NCI-H69 (cell line): Measurements from ENCODE around the gene PKD2L1.
"Not testable (repeated sequence)": the region's sequence is repeated elsewhere in the genome, so short reads cannot be mapped to it uniquely, and the experiment has no call there.

ENCODE experiments used
- DNase-seq: peaks from one replicate; lab custom pipeline; 2025; lab: John Stamatoyannopoulos, UW

PKD2L1 gene

DNA sequence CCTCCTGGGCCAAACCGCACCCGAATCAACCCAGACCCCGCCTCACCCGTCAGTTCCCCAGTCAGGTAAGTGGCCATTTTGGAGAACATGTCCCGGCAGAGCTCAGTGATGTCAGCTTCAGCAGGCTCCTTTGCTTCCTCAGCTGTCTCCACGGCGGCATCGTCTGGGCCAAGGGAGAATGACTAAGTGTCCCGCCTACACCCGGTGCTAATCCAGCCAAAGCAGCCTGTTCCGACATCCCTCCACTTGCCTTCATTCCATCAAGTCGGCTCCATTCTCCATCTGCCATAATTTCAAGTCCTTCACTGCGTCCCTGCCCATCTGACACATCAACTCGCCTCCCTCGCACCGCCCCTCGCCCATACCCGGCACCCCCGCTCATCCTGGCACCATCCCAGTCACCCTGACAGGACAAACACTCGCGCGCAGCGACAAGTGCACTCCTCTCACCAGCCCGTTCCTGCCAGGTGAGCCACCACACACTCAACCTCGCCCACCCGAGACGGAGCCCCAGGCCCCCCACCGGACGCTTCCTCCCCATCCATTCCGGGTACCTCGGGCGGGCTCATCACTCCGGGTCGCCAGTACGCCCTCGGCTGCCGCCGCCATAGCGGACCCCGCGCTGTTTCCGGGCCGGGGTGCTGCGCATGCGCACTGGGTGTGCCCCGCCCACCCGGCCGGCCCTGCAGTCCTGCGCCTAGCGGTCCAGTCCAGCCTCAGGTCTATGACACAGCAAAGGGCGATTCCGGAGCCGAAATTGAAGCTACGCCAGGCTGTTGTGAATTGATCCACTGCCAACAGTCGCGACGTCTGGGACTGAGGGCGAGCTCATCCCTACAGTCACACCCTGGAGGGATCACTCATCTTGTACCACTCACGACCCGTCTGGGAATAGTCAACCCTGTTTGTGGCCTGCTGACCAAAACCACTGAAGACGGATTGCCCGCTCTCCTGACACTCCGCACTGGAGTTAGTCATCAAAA, 43.7 kb downstream of the PKD2L1 start, which contains the start of gene BLOC1S2:
BLOC1S2 (minus strand) TSS at position 630 of the 983 bp plus-strand sequence; CDS start at position 609, 21 bp downstream.
- peak; percentile 71 for DNase-seq

DNA sequence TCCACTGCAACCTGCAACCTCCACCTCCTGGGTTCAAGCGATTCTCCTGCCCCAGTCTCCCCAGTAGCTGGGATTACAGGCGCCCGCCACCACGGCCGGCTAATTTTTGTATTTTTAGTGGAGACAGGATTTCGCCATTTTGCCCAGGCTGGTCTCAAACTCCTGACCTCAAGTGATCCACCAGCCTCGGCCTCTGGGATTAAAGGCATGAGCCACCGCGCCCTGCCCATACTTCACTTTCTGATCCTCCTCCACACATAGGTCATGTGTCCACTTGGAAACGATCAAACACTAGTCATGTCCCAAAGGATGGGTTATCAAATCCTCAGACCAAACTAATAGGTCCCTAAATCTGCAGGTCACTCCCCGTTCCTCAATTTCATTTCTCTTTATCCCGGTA, 44.7 kb downstream of the PKD2L1 start:
- not testable (repeated sequence) for DNase-seq

DNA sequence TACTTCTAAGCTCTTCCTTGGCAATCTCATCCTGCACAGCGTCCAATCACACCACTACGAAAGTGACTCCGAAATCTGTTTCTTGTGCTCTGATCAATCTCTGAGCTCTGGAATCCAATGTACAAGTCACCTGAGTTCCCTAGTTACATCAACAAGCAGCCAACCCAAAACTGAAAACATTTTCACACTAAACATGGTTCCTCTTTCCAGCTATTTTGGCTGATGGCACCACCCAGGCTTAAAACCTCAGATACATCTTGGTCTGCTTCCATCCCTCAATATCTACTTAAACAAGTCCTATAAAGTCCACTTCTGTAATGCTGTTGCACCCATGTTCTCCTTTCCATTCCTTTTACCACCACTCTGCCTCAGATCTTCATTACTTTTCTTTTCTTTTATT, 47.1 kb downstream of the PKD2L1 start:
- no peak for DNase-seq

DNA sequence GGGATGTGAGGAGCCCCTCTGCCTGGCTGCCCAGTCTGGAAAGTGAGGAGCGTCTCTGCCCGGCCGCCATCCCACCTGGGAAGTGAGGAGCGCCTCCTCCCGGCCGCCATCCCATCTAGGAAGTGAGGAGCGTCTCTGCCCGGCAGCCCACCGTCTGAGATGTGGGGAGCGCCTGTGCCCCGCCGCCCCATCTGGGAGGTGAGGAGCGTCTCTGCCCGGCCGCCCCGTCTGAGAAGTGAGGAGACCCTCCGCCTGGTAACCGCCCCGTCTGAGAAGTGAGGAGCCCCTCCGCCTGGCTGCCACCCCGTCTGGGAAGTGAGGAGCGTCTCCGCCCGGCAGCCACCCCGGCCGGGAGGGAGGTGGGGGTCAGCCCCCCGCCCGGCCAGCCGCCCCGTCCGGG, 53.1 kb downstream of the PKD2L1 start:
- DNase-seq: not testable (repeated sequence)

DNA sequence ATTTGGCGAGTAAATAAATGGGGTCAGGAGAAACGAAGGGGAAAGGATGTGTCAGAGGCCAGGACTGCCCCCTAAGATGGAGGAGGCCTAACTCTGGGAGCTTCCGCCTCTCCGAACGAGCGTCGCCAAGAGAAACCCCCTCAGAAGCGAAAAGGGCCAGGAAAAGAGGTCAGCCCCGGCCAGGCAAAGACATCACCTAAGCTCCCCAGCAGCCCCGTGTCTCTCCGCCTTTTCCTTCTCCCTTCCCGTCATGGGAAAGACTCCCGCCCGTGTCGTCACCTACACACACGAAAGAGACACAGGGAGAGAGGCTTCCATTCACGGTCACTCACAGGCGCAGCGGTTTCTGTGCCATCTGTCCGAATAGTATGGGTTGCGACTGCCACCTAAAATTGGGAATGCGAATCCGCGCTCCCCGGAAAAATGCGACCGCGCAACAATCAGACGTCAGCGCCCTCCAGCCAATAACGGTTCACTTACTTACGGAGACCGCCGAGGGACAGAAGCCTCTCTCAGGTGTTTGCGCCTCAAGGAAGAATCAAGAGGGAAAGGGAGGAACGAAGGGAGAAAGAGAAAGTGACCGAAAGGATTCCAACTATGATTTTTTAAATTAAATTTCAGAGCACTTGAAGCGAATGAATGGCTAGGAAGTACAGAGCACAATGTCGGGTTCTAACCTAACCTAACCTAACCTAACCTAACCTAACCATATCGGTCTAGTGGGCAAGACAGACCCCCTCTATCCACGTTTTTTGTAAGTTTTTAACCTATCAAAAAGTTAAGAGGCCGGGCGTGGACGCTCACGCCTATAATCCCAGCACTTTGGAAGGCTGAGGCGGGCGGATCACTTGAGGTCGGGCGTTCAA, 62.6 kb downstream of the PKD2L1 start, which contains the start of gene CWF19L1:
CWF19L1 (minus strand) TSS at position 400 of the 866 bp plus-strand sequence; CDS start at position 355, 45 bp downstream.
- DNase-seq: peak; percentile 86

DNA sequence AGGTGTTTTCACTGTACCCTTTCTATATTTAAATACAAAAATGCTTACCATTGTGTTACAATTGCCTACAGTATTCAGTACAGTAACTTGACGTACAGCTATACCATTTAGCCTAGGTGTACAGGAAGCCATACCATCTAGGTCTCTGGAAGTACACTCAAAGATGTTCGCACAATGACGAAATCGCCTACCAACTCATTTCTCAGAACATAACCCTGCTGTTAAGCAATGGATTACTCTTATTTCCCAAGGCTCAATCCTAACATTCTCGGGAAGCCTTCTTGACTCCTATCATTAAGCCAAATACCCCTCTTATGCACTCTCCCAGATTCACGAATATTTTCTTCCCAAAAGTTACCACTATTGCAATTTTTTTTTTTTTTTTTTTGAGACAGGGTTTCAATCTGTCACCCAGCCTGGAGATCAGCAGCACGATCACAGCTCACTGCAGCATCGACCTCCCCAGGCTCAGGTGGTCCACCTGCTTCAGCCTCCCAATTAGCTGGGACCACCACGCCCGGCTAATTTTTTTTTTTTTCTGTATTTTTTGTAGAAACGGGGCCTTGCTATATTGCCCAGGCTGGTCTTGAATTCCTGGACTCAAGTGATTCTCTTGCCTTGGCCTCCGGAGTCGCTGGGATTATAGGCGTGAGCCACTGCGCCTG, 64.1 kb downstream of the PKD2L1 start:
- no peak for DNase-seq

DNA sequence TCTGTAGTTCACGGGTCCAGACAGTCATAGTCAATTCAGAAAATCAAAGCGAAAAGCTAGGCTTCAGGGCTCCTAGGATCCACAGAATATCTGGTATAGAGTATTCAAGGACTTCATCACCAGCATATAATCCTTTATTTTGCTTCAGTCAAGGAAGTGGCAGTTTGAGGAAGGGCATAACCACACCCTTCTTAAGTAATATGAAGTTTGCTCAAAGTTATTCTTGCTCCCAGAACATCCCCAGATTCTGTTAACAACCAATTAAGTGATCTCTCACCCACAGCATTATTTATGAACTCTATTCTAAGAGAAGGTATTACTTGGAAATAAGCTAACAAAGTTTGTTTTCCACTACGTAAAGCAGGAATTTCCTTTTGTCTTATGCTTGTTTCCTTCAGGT, 75.8 kb downstream of the PKD2L1 start:
- DNase-seq: no peak

DNA sequence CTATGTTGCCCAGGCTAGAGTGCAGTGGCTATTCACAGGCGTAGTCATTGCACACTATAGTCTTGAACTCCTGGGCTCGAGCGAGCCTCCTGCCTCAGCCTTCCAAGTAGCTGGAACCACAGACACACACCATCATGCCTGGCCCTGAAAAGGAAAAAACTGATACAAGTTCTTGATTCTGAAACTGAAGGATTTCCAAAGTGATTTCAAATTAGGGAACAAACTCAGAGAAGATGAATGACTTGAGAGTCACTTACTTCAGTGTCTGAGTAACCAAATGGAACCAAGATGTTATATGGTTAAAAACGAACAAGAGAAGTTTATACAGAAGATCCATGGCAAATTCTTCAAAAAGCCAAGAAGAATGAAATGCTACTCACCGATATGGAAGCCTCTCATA, 77.0 kb downstream of the PKD2L1 start:
- no peak for DNase-seq

DNA sequence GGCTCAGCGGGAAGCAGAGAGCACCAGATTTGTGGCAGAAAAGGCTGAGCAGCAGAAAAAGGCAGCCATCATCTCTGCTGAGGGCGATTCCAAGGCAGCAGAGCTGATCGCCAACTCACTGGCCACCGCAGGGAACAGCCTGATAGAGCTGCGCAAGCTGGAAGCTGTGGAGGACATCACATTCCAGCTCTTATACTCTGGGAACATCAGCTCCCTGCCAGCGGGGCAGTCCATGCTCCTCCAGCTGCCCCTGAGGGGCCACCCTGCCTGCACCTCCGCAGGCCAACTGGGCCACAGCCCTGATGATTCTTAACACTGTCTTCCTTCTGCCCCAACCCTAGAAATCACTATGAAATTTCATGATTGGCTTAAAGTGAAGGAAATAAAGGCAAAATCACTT, 81.2 kb downstream of the PKD2L1 start:
- no peak for DNase-seq

DNA sequence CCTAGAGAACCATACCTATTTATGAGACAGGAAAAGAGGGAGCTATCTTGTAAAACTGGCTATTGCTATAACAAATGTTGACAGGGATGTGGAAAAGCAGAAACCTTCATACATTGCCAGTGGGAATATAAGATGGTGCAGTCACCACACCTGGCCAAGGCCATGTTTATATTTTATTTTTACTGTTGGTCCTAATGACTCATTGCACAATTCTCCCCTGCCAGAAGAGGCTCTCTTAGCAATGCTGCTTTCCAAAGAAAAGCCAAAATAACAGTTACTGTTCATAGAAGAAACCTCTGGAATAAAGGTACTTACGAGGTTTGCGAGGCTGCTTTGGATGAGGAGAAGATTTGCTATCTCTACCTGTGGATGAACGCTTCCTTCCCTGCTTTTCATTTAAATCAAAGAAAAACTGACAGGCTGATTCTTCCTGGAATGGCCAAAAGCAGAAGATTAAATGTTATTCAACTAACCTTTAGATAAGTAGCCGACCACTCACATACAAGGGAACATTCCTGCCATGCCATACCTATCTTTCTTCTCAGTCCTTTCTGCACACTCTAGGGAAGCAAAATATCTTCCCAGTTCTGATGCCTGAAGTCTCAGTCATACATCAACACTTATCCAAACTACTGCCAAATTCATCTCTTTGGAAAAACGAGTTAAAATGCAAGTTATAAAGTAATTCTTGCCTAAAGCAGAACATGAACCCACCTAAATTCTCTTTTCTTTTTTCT, 84.4 kb downstream of the PKD2L1 start:
- DNase-seq: no peak

DNA sequence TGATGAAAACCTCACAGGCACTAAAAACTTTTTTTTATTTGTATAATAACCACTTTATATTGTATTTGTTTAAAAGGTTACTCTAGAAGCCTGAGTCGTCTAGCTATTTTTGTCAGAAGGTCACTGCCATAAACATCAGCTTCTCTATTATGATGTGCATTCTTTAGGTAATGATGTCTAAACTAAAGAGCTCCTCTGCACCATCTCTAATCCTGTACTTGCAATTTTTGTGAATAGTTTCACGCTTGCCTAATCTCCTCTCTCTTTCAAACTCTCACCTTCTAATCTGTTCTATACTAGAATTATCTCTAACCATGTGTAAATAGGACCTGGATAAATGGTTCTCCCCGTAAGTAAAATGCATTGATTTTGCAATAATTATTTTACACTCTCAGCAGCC, 90.2 kb downstream of the PKD2L1 start:
- no peak for DNase-seq

DNA sequence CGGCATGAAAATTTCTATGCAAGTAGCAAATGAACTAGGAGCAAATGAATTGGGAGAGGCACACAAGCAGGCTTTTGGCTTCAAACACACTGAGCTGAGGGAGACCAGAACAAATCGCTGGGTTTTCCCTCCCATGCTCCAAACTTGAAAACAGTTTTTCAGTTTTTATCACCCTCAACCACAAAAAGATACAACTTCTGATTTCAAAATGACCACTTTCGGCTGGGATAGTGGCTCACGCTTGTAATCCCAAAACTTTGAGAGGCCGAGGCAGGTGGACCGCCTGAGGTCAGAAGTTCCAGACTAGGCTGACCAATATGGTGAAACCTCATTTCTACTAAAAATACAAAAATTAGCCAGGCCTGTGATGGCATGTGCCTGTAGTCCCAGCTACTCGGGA, 91.6 kb downstream of the PKD2L1 start:
- no peak for DNase-seq
